HepG2 (cell line): ENCODE measurements around the gene DNAJC18. TPM values are rescaled to one million over a fixed set of nuclear protein-coding genes. Genes with fewer than 3 reads are reported as not detected.
A peak's percentile ranks its signal among the peaks of the same experiment; 100 is the strongest.

ENCODE experiments used
- CHCHD3 ChIP-seq: sonication (generic); formaldehyde crosslinking; IDR thresholded peaks from 2 replicates; pipeline ENCODE4 v1.8.0; 2022; ENCODE audit warnings: mild to moderate bottlenecking, missing genetic modification reagents, moderate library complexity
- ETV6 ChIP-seq: sonication (generic); formaldehyde crosslinking; conservative IDR thresholded peaks from 2 replicates; pipeline ENCODE4 v1.4.0; 2020; ENCODE audit warnings: missing genetic modification reagents
- FOXK1 ChIP-seq: sonication (generic); formaldehyde crosslinking; IDR thresholded peaks from 2 replicates; pipeline ENCODE4 v1.4.0; 2020; ENCODE audit warnings: low read depth, missing genetic modification reagents, borderline replicate concordance
- GMEB1 ChIP-seq: sonication (generic); formaldehyde crosslinking; IDR thresholded peaks from 2 replicates; pipeline ENCODE4 v1.5.1; 2020; ENCODE audit warnings: missing genetic modification reagents, mild to moderate bottlenecking, borderline replicate concordance
- KIAA2018 ChIP-seq: sonication (generic); formaldehyde crosslinking; IDR thresholded peaks from 2 replicates; pipeline ENCODE4 v1.5.0; 2020; ENCODE audit warnings: mild to moderate bottlenecking, missing genetic modification reagents, borderline replicate concordance
- NCOA1 ChIP-seq: sonication (generic); formaldehyde crosslinking; IDR thresholded peaks from 2 replicates; pipeline ENCODE4 v1.9.0; 2021; ENCODE audit warnings: missing genetic modification reagents
- NR2C2 ChIP-seq: sonication (generic); formaldehyde crosslinking; IDR thresholded peaks from 2 replicates; pipeline ENCODE4 v1.4.0; 2020; ENCODE audit warnings: missing genetic modification reagents, mild to moderate bottlenecking, moderate library complexity, borderline replicate concordance
- SATB2 ChIP-seq: sonication (generic); formaldehyde crosslinking; IDR thresholded peaks from 2 replicates; pipeline ENCODE4 v1.5.0; 2020; ENCODE audit warnings: missing genetic modification reagents
- SKI ChIP-seq: fragments of 450-650 bp; IDR thresholded peaks from one replicate; pipeline ENCODE4 v1.6.1; 2018; ENCODE audit warnings: mild to moderate bottlenecking; ENCODE audit not compliant: partially characterized antibody
- SYNCRIP ChIP-seq: fragments of 200-400 bp; formaldehyde crosslinking; IDR thresholded peaks from 2 replicates; pipeline ENCODE4 v1.6.1; 2018; ENCODE audit warnings: mild to moderate bottlenecking, low read depth, low read length; ENCODE audit not compliant: insufficient read depth
- TMF1 ChIP-seq: sonication (generic); formaldehyde crosslinking; IDR thresholded peaks from 2 replicates; pipeline ENCODE4 v1.8.1; 2022; ENCODE audit warnings: low read depth, missing genetic modification reagents
- YEATS4 ChIP-seq: sonication (generic); formaldehyde crosslinking; IDR thresholded peaks from 2 replicates; pipeline ENCODE4 v1.4.0; 2020; ENCODE audit warnings: missing genetic modification reagents, borderline replicate concordance
- ZFP1 ChIP-seq: IDR thresholded peaks from 2 replicates; pipeline ENCODE4 v1.6.1; 2016
- ZFP62 ChIP-seq: sonication (generic); formaldehyde crosslinking; IDR thresholded peaks from 2 replicates; pipeline ENCODE4 v1.4.0; 2020; ENCODE audit warnings: missing genetic modification reagents
- ZNF260 ChIP-seq: sonication (generic); formaldehyde crosslinking; IDR thresholded peaks from 2 replicates; pipeline ENCODE4 v1.4.0; 2020; ENCODE audit warnings: missing genetic modification reagents, low read depth, mild to moderate bottlenecking, borderline replicate concordance
- ZNF33B ChIP-seq: sonication (generic); formaldehyde crosslinking; IDR thresholded peaks from 2 replicates; pipeline ENCODE4 v1.5.1; 2020; ENCODE audit warnings: mild to moderate bottlenecking, missing genetic modification reagents
- ZNF616 ChIP-seq: sonication (generic); formaldehyde crosslinking; IDR thresholded peaks from 2 replicates; pipeline ENCODE4 v1.5.0; 2020; ENCODE audit warnings: low read depth, mild to moderate bottlenecking, missing genetic modification reagents
- ZSCAN21 ChIP-seq: sonication (generic); formaldehyde crosslinking; IDR thresholded peaks from 2 replicates; pipeline ENCODE4 v1.8.0; 2022; ENCODE audit warnings: mild to moderate bottlenecking, missing genetic modification reagents, moderate library complexity, borderline replicate concordance
- polyA plus RNA-seq, 8 experiments: library from polyadenylated mRNA; depleted of rRNA in 3 of 8; stranded (reverse) in 7 of 8; unstranded in 1 of 8; fragments of >200 nt; fragmentation: Illumina TruSeq in 4 of 8; extraction: Trizol in 4 of 8; gene quantifications; 2 replicates each; pipeline versions ENCODE4 v1.2.1 to v1.2.3, GENCODE V29; 2011 to 2016; ENCODE audit warnings: low read depth in 4 of 8, missing spikeins in 1 of 8, mixed read lengths in 1 of 8; ENCODE audit not compliant: insufficient read depth in 1 of 8
- total RNA-seq, 5 experiments: library from RNA; depleted of rRNA; stranded (reverse); fragments of >200 nt; fragmentation: Illumina TruSeq; extraction: Trizol; gene quantifications; 2 replicates each; pipeline ENCODE4 v1.2.3, GENCODE V29; 2016; ENCODE audit warnings: low read depth in 1 of 5

DNAJC18 gene
- total and polyA plus RNA-seq, 2 of the 13 experiments (the other 11 are each of a cell fraction or from before 2014, with no cell fraction given), result 6.5 to 6.6 TPM

- TF ChIP-seq GMEB1 (CRISPR knock-in tag), result no peak
- no peak for TF ChIP-seq ZFP62 (CRISPR knock-in tag)
- no peak for TF ChIP-seq CHCHD3 (CRISPR knock-in tag)
- TF ChIP-seq SKI, result no peak
- no peak for TF ChIP-seq ZNF33B (CRISPR knock-in tag)
- TF ChIP-seq YEATS4, result 0 out of 2 replicates have a peak, but pooled peaks have one; percentile 3
- TF ChIP-seq NCOA1 (CRISPR knock-in tag), result no peak
- no peak for TF ChIP-seq SYNCRIP
- no peak for TF ChIP-seq ZNF616 (CRISPR knock-in tag)
- no peak for TF ChIP-seq SATB2
- no peak for TF ChIP-seq NR2C2 (CRISPR knock-in tag)
- no peak for TF ChIP-seq ZNF260 (CRISPR knock-in tag)
- no peak for TF ChIP-seq TMF1
- TF ChIP-seq ETV6 (CRISPR knock-in tag), result no peak
- TF ChIP-seq ZFP1 (CRISPR knock-in tag), result no peak
- TF ChIP-seq KIAA2018 (CRISPR knock-in tag), result no peak
- no peak for TF ChIP-seq FOXK1 (CRISPR knock-in tag)
- no peak for TF ChIP-seq ZSCAN21
Measured at GRCh38 chr5:139383993-139384590, 55.2 kb downstream of the DNAJC18 start (continued).
